ENCODE results near the gene TMEM33.

GRCh38 chr4:41935652-41936021 is 408 bp downstream of the TMEM33 start:
- no peak for TF ChIP-seq CTCF (IDR thresholded peaks at IDR 0.05; ENCODE audit: control extremely low read depth in 1 of 3, insufficient read depth in 1 of 3, low read depth in 1 of 3, low read length in 3 of 3)
- no peak for TF ChIP-seq POLR2A (IDR thresholded peaks at IDR 0.05; ENCODE audit: control extremely low read depth in 1 of 2, low read depth in 2 of 2, low read length in 2 of 2)

Measured in H1 (cell line).